ENCODE measurements around the gene MAP3K2. TPM values are rescaled to one million over a fixed set of nuclear protein-coding genes. Genes with fewer than 3 reads are reported as not detected.

The MAP3K2 gene
- total RNA-seq, 2 experiments from 2014 or later: 33.4 to 34.9 TPM

GRCh38 chr2:127418300-127419111 lies 30.7 kb upstream of the MAP3K2 start, which contains the start of gene PROC:
Gene PROC, plus strand, starts transcription at chr2:127418427. Its CDS starts 1,516 bp downstream, at chr2:127419943.
- POLR2A ChIA-PET: no interaction called here
- CTCF ChIA-PET: interaction anchor here (1.3 to 1.6 kb wide), 2 partner anchors 28 to 61 kb away, joined by 4 to 9 read pairs; no protein-coding TSS in a partner anchor

GRCh38 chr2:127417406-127417805 lies 29.6 kb upstream of the MAP3K2 start:
- no peak overlapping the region for H3K27ac Mint-ChIP-seq
- ChIA-PET POLR2A (no interaction called here), CTCF (interaction anchor here (0.7 to 1.5 kb wide), 2 partner anchors 12 to 93 kb away, joined by 4 to 6 read pairs; no protein-coding TSS in a partner anchor)
- intact Hi-C loops (cut with micrococcal nuclease): no loop called here
- no peak overlapping the region for H3K4me3 Mint-ChIP-seq
- DNase-seq: no peak
- peaks cover 5% of the 10 kb centered on the region for H3K9me3 Mint-ChIP-seq
- H3K27me3 Mint-ChIP-seq: peaks cover 29% of the 10 kb centered on the region
- H3K4me1 Mint-ChIP-seq (ENCODE audit: low read depth): peaks cover 21% of the 10 kb centered on the region
- no peaks in the 10 kb centered on the region for H3K36me3 Mint-ChIP-seq

More at GRCh38 chr2:127418300-127419111, 30.7 kb upstream of the MAP3K2 start, which contains the start of gene PROC:
- no peaks in the 10 kb centered on the region for H3K36me3 Mint-ChIP-seq
- no peak within 1 kb of the TSS for H3K4me3 Mint-ChIP-seq
- H3K9me3 Mint-ChIP-seq: no peaks in the 10 kb centered on the region
- H3K27me3 Mint-ChIP-seq: peaks cover 34% of the 10 kb centered on the region
- H3K27ac Mint-ChIP-seq: no peak within 1 kb of the TSS
- DNase-seq: no peak
- intact Hi-C loops (cut with micrococcal nuclease): no loop called here
- H3K4me1 Mint-ChIP-seq (ENCODE audit: low read depth): peaks cover 22% of the 10 kb centered on the region

GRCh38 chr2:127416506-127417001 lies 28.8 kb upstream of the MAP3K2 start:
- POLR2A ChIA-PET: interaction anchor here (1.0 to 2.1 kb wide), 3 partner anchors 16 to 30 kb away, joined by 3 to 7 read pairs (median 3); no protein-coding TSS in a partner anchor
- Mint-ChIP-seq H3K9me3 (peaks cover 5% of the 10 kb centered on the region), H3K27ac (no peak overlapping the region), H3K4me1 (ENCODE audit: low read depth) (peaks cover 27% of the 10 kb centered on the region), H3K27me3 (peaks cover 20% of the 10 kb centered on the region), H3K4me3 (peak overlapping the region; percentile 54), H3K36me3 (no peaks in the 10 kb centered on the region)
- peak; percentile 25 for DNase-seq
- CTCF ChIA-PET: interaction anchor here (0.7 to 2.8 kb wide), 17 partner anchors 9 to 123 kb away, joined by 3 to 21 read pairs (median 6); partner anchors contain the start of gene ERCC3
- intact Hi-C loops (cut with micrococcal nuclease): loop anchor here (1.0 kb wide), 2 partner anchors 39 to 61 kb away; no protein-coding TSS in a partner anchor

- H3K36me3 Mint-ChIP-seq: no peaks in the 10 kb centered on the region
- ChIA-PET CTCF (interaction anchor here (0.7 to 2.8 kb wide), 20 partner anchors 8 to 219 kb away, joined by 3 to 21 read pairs (median 6); partner anchors contain the start of genes ERCC3 and MAP3K2), POLR2A (interaction anchor here (1.0 to 2.1 kb wide), 3 partner anchors 17 to 29 kb away, joined by 3 to 7 read pairs (median 3); no protein-coding TSS in a partner anchor)
- peak; percentile 91 for DNase-seq
- H3K4me3 Mint-ChIP-seq: peak overlapping the region; percentile 54
- H3K27ac Mint-ChIP-seq: no peak overlapping the region
- H3K27me3 Mint-ChIP-seq: peaks cover 13% of the 10 kb centered on the region
- peaks cover 34% of the 10 kb centered on the region for H3K4me1 Mint-ChIP-seq (ENCODE audit: low read depth)
- H3K9me3 Mint-ChIP-seq: peaks cover 5% of the 10 kb centered on the region
- intact Hi-C loops (cut with micrococcal nuclease): loop anchor here (1.0 kb wide), 2 partner anchors 39 to 61 kb away; no protein-coding TSS in a partner anchor
These were observed 28.1 kb upstream of the MAP3K2 start for GRCh38 chr2:127415593-127416505.

GRCh38 chr2:127414638-127415592 lies 27.1 kb upstream of the MAP3K2 start:
- Mint-ChIP-seq H3K4me1 (ENCODE audit: low read depth) (peaks cover 42% of the 10 kb centered on the region), H3K4me3 (no peak overlapping the region), H3K27ac (no peak overlapping the region), H3K27me3 (peaks cover 12% of the 10 kb centered on the region), H3K36me3 (no peaks in the 10 kb centered on the region), H3K9me3 (peaks cover 5% of the 10 kb centered on the region)
- no peak for DNase-seq
- ChIA-PET CTCF (interaction anchor here (0.7 to 2.8 kb wide), 11 partner anchors 13 to 218 kb away, joined by 3 to 21 read pairs (median 9); partner anchors contain the start of genes ERCC3 and MAP3K2), POLR2A (interaction anchor here (1.5 to 2.1 kb wide), 3 partner anchors 17 to 28 kb away, joined by 3 to 7 read pairs (median 7); no protein-coding TSS in a partner anchor)
- intact Hi-C loops (cut with micrococcal nuclease): no loop called here

GRCh38 chr2:127413782-127414637 lies 26.2 kb upstream of the MAP3K2 start:
- Mint-ChIP-seq H3K36me3 (no peaks in the 10 kb centered on the region), H3K4me3 (no peak overlapping the region), H3K27me3 (peaks cover 12% of the 10 kb centered on the region), H3K9me3 (peaks cover 5% of the 10 kb centered on the region), H3K27ac (no peak overlapping the region), H3K4me1 (ENCODE audit: low read depth) (peaks cover 44% of the 10 kb centered on the region)
- DNase-seq: no peak
- intact Hi-C loops (cut with micrococcal nuclease): no loop called here
- POLR2A ChIA-PET: interaction anchor here (2.0 kb wide), 1 partner anchor 27 kb away, joined by 7 read pairs; no protein-coding TSS in a partner anchor
- CTCF ChIA-PET: interaction anchor here (1.0 to 2.8 kb wide), 3 partner anchors 25 to 66 kb away, joined by 6 to 21 read pairs (median 7); partner anchors contain the start of gene MAP3K2

- POLR2A ChIA-PET: interaction anchor here (2.0 kb wide), 1 partner anchor 27 kb away, joined by 7 read pairs; no protein-coding TSS in a partner anchor
- no peaks in the 10 kb centered on the region for H3K36me3 Mint-ChIP-seq
- CTCF ChIA-PET: interaction anchor here (1.0 kb wide), 1 partner anchor 61 kb away, joined by 6 read pairs; no protein-coding TSS in a partner anchor
These were observed 25.4 kb upstream of the MAP3K2 start for GRCh38 chr2:127413200-127413599.

GRCh38 chr2:127411653-127412369 lies 24.0 kb upstream of the MAP3K2 start:
- H3K9me3 Mint-ChIP-seq: peaks cover 5% of the 10 kb centered on the region

More at GRCh38 chr2:127413200-127413599, 25.4 kb upstream of the MAP3K2 start:
- intact Hi-C loops (cut with micrococcal nuclease): no loop called here
- Mint-ChIP-seq H3K27me3 (peaks cover 12% of the 10 kb centered on the region), H3K27ac (no peak overlapping the region), H3K4me1 (ENCODE audit: low read depth) (peaks cover 48% of the 10 kb centered on the region), H3K9me3 (peaks cover 5% of the 10 kb centered on the region), H3K4me3 (no peak overlapping the region)
- DNase-seq: no peak

More at GRCh38 chr2:127411653-127412369, 24.0 kb upstream of the MAP3K2 start:
- POLR2A ChIA-PET: interaction anchor here (1.4 to 2.0 kb wide), 2 partner anchors 10 to 23 kb away, joined by 4 to 21 read pairs; partner anchors contain the start of gene MAP3K2
- DNase-seq: no peak
- CTCF ChIA-PET: interaction anchor here (0.6 kb wide), 1 partner anchor 284 kb away, joined by 3 read pairs; no protein-coding TSS in a partner anchor
- Mint-ChIP-seq H3K36me3 (no peaks in the 10 kb centered on the region), H3K27ac (no peak overlapping the region), H3K4me3 (no peak overlapping the region), H3K27me3 (peaks cover 10% of the 10 kb centered on the region), H3K4me1 (ENCODE audit: low read depth) (peaks cover 47% of the 10 kb centered on the region)
- intact Hi-C loops (cut with micrococcal nuclease): loop anchor here (2.0 kb wide), 2 partner anchors 45 to 185 kb away; no protein-coding TSS in a partner anchor
